HG02678 (cell line): ENCODE measurements around the gene PRR20B.
"Not testable (repeated sequence)": the region's sequence is repeated elsewhere in the genome, so short reads cannot be mapped to it uniquely, and the experiment has no call there.

Source experiments
- ATAC-seq: cut with Tn5 transposase; IDR thresholded peaks from one replicate; pipeline ENCODE4 v1.9.1; 2021; ENCODE audit warnings: mild to moderate bottlenecking, moderate library complexity; ENCODE audit not compliant: unreplicated experiment

PRR20B gene

DNA sequence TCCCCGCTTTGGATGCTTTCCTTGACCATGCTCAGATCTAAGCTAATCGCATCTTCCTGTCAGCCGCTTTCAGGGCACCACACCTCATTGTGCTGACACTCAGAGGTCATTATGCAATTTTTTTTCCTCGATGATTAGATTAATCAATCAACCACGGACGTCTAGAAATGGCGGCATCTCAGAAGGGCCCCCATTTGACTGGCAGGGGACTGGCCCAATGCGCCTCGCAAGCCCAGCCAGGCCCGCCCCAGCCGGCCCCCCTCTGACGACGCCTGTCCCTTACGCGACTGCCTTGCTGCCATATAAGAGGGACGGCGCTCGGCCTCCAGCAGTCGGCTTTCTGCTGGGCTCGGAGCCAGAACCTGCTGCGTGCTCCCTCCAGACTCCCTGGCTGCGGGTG lies at the start of gene PRR20B:
Gene PRR20B (plus strand): TSS at position 301 of the 400 bp plus-strand sequence. CDS start 387 bp downstream, outside the sequence.
- not testable (repeated sequence) for ATAC-seq

GRCh38 chr13:57114945-57115344 lies 32.3 kb upstream of the PRR20B start:
- no peak for ATAC-seq

- no peak for ATAC-seq
These were observed 23.6 kb upstream of the PRR20B start for GRCh38 chr13:57123681-57124080.

- no peak for ATAC-seq
These were observed 18.4 kb upstream of the PRR20B start for GRCh38 chr13:57128909-57129308.

GRCh38 chr13:57136093-57136492 lies 11.2 kb upstream of the PRR20B start:
- ATAC-seq = no peak

- no peak for ATAC-seq
These were observed 9.7 kb upstream of the PRR20B start for GRCh38 chr13:57137585-57137984.

DNA sequence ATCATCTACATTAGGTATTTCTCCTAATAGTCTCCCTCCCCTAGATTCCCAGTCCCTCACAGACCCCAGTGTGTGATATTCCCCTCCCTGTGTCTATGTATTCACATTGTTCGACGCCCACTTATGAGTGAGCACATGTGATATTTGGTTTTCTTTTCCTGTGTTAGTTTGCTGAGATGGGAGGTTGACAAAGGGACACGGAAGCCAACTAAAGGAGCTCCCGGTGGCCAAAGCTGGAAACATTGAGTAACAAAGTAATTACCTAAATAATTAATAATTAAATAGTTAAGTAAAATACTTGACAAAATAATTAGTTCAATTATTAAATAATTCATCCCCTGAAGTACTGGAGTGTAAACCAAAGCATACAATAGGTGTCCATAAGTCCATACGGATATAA lies 8.3 kb upstream of the PRR20B start:
- ATAC-seq = no peak

DNA sequence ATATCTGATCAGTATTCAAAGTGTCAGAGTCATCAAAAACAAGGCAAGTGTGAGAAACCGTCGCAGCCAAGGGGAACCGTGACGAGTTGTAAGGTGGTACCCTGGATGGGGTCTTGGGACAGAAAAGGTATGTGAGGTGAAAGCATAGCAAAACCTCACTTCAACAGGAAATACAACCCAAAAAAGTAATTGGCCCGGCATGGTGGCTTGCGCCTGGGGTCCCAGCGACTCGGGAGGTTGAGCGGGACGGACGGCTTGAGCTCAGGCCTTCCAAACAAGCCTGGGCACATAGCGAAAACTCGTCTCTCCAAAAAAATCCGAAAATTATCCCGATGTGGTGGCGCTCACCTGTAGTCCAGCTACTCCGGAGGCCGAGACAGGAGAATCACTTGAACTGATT lies 7.5 kb upstream of the PRR20B start:
- not testable (repeated sequence) for ATAC-seq

DNA sequence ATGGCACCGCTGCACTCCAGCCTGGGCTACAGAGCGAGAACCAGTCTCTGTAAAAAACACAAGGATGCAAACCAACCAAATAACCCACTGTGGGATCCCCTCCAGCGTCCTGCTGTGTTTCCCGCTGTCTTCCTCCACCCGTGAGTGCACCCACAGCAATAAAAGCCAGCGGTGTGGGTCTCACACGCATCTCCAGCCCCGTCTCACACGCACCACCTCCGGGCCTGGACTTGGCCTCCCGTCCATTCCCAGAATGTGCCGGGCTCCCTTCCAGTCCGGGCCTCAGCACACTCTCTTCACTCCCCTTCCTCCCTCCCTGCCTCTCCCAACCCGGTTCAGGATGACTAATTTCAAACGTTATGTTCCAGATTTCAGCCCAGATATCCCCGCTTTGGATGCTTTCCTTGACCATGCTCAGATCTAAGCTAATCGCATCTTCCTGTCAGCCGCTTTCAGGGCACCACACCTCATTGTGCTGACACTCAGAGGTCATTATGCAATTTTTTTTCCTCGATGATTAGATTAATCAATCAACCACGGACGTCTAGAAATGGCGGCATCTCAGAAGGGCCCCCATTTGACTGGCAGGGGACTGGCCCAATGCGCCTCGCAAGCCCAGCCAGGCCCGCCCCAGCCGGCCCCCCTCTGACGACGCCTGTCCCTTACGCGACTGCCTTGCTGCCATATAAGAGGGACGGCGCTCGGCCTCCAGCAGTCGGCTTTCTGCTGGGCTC lies 6.9 kb upstream of the PRR20B start, which contains the start of gene PRR20A:
Gene PRR20A (plus strand): TSS at position 684 of the 734 bp plus-strand sequence. CDS start 387 bp downstream, outside the sequence.
- not testable (repeated sequence) for ATAC-seq

DNA sequence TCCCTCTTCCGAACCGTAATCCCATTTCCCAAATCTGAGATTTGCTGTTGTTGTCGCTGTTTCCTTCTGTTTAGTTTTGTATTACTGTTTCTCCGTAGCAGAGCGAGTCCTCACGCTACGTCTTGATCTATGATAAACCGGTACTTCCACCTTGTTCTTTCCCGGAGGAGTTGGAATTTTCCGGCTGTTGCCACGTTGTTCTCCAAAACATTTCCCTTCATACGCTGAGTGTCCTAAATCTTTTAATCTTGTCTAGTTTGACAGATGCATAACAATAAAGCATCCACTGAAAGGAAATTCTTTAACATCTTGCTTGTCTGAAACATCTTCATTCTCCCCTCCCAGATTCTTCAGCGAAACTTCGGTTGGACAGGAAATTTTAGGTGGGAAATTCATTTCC lies 818 bp downstream of the PRR20B start:
- not testable (repeated sequence) for ATAC-seq

GRCh38 chr13:57153761-57154160 lies 6.5 kb downstream of the PRR20B start, which contains the start of gene PRR20C:
Gene PRR20C, plus strand, starts transcription at chr13:57154061. Its CDS starts 387 bp downstream, at chr13:57154448.
- not testable (repeated sequence) for ATAC-seq

GRCh38 chr13:57160332-57160731 lies 13.0 kb downstream of the PRR20B start, which contains the start of gene PRR20D:
Gene PRR20D, plus strand, starts transcription at chr13:57160632. Its CDS starts 387 bp downstream, at chr13:57161019.
- not testable (repeated sequence) for ATAC-seq

DNA sequence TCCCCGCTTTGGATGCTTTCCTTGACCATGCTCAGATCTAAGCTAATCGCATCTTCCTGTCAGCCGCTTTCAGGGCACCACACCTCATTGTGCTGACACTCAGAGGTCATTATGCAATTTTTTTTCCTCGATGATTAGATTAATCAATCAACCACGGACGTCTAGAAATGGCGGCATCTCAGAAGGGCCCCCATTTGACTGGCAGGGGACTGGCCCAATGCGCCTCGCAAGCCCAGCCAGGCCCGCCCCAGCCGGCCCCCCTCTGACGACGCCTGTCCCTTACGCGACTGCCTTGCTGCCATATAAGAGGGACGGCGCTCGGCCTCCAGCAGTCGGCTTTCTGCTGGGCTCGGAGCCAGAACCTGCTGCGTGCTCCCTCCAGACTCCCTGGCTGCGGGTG lies 19.6 kb downstream of the PRR20B start, which contains the start of gene PRR20E:
Gene PRR20E (plus strand): TSS at position 301 of the 400 bp plus-strand sequence. CDS start 387 bp downstream, outside the sequence.
- ATAC-seq = not testable (repeated sequence)

- no peak for ATAC-seq
These were observed 44.4 kb downstream of the PRR20B start for GRCh38 chr13:57191667-57192066.
